HG03521 (cell line): ENCODE measurements around the gene TCEANC2.
"Not testable (repeated sequence)": the region's sequence is repeated elsewhere in the genome, so short reads cannot be mapped to it uniquely, and the experiment has no call there.

ENCODE experiments used
- ATAC-seq: cut with Tn5 transposase; IDR thresholded peaks from one replicate; pipeline ENCODE4 v1.9.1; 2021; ENCODE audit warnings: mild to moderate bottlenecking, moderate library complexity; ENCODE audit not compliant: unreplicated experiment

The TCEANC2 gene

GRCh38 chr1:54084794-54085193 is 31.4 kb downstream of the TCEANC2 start:
- ATAC-seq = no peak

- no peak for ATAC-seq
Observed at GRCh38 chr1:54086754-54087153, 33.3 kb downstream of the TCEANC2 start.

GRCh38 chr1:54088385-54088784 is 35.0 kb downstream of the TCEANC2 start:
- ATAC-seq = no peak

- ATAC-seq = no peak
Observed at GRCh38 chr1:54091666-54092065, 38.3 kb downstream of the TCEANC2 start.

- no peak for ATAC-seq
Observed at GRCh38 chr1:54094001-54094729, 40.8 kb downstream of the TCEANC2 start.

- not testable (repeated sequence) for ATAC-seq
Observed at GRCh38 chr1:54094730-54095105, 41.3 kb downstream of the TCEANC2 start.

- no peak for ATAC-seq
Observed at GRCh38 chr1:54095546-54096226, 42.3 kb downstream of the TCEANC2 start.

- ATAC-seq = no peak
Observed at GRCh38 chr1:54096227-54096876, 42.9 kb downstream of the TCEANC2 start.

- ATAC-seq = no peak
Observed at GRCh38 chr1:54096877-54097240, 43.5 kb downstream of the TCEANC2 start.

- ATAC-seq = no peak
Observed at GRCh38 chr1:54099061-54099610, 45.7 kb downstream of the TCEANC2 start.

GRCh38 chr1:54100500-54100899 is 47.1 kb downstream of the TCEANC2 start:
- no peak for ATAC-seq

GRCh38 chr1:54103414-54103813 is 50.0 kb downstream of the TCEANC2 start:
- ATAC-seq = no peak

- ATAC-seq = not testable (repeated sequence)
Observed at GRCh38 chr1:54104613-54105012, 51.2 kb downstream of the TCEANC2 start.

- ATAC-seq = no peak
Observed at GRCh38 chr1:54105080-54105479, 51.7 kb downstream of the TCEANC2 start.

GRCh38 chr1:54105736-54106269 is 52.4 kb downstream of the TCEANC2 start:
- ATAC-seq = no peak

- ATAC-seq = no peak
Observed at GRCh38 chr1:54107131-54107530, 53.7 kb downstream of the TCEANC2 start.

- no peak for ATAC-seq
Observed at GRCh38 chr1:54108156-54108555, 54.7 kb downstream of the TCEANC2 start.

GRCh38 chr1:54109129-54110090 is 56.0 kb downstream of the TCEANC2 start:
- no peak for ATAC-seq

- ATAC-seq = no peak
Observed at GRCh38 chr1:54110996-54111395, 57.6 kb downstream of the TCEANC2 start.

GRCh38 chr1:54111624-54112023 is 58.2 kb downstream of the TCEANC2 start:
- ATAC-seq = no peak
